GM11168 (cell line): ENCODE results near the gene SH3BGRL2.
"Not testable (repeated sequence)": the region's sequence is repeated elsewhere in the genome, so short reads cannot be mapped to it uniquely, and the experiment has no call there.

Experiments used
- in situ Hi-C: fragments of 300-500 bp; cut with MboI; formaldehyde crosslinking; loops from one replicate; pipeline ENCODE4 v1.12.0; 2022; ENCODE audit warnings: low sequenced_read_pairs; ENCODE audit not compliant: unreplicated experiment

SH3BGRL2 gene

GRCh38 chr6:79731471-79731870 lies 100.3 kb downstream of the SH3BGRL2 start:
- in situ Hi-C loops, result no loop called here

GRCh38 chr6:79733388-79733787 lies 102.3 kb downstream of the SH3BGRL2 start:
- in situ Hi-C loops, result no loop called here

- in situ Hi-C loops, result no loop called here
Measured at GRCh38 chr6:79734374-79734773, 103.2 kb downstream of the SH3BGRL2 start.

- in situ Hi-C loops, result no loop called here
Measured at GRCh38 chr6:79735183-79735582, 104.1 kb downstream of the SH3BGRL2 start.

- in situ Hi-C loops, result no loop called here
Measured at GRCh38 chr6:79737172-79737571, 106.0 kb downstream of the SH3BGRL2 start.

- in situ Hi-C loops, result no loop called here
Measured at GRCh38 chr6:79742030-79742429, 110.9 kb downstream of the SH3BGRL2 start.

- in situ Hi-C loops, result not testable (repeated sequence)
Measured at GRCh38 chr6:79745282-79745681, 114.2 kb downstream of the SH3BGRL2 start.

GRCh38 chr6:79746325-79746724 lies 115.2 kb downstream of the SH3BGRL2 start:
- in situ Hi-C loops, result not testable (repeated sequence)

- in situ Hi-C loops, result no loop called here
Measured at GRCh38 chr6:79750806-79751205, 119.7 kb downstream of the SH3BGRL2 start.
